CD4-positive, CD25-positive, alpha-beta regulatory T cell (primary cell): ENCODE measurements around the gene KIFAP3. TPM values are rescaled to one million over a fixed set of nuclear protein-coding genes. Genes with fewer than 3 reads are reported as not detected.

Source experiments
- ATAC-seq, 2 donors: fragments of 150-1000 bp; cut with Tn5 transposase; one replicate each; pipeline ENCODE4 v1.10.0; 2021; ENCODE audit warnings: low read depth in 2 of 2, moderate number of reproducible peaks in 2 of 2, moderate library complexity in 1 of 2
- DNase-seq, 3 donors: peaks; one replicate each; pipeline versions ENCODE4 v3.0.0 to v3.0.0-alpha.2; 2012 to 2022; ENCODE audit warnings: mixed read lengths in 1 of 3
- H3K27ac ChIP-seq: one replicate; pipeline ENCODE4 v1.7.0; 2013; ENCODE audit warnings: mild to moderate bottlenecking, low read length; ENCODE audit not compliant: insufficient read depth, poor library complexity, severe bottlenecking
- H3K27me3 ChIP-seq: one replicate; pipeline ENCODE4 v1.7.0; 2013; ENCODE audit warnings: low read length; ENCODE audit not compliant: control insufficient read depth, insufficient read depth
- H3K36me3 ChIP-seq: one replicate; pipeline ENCODE4 v1.7.0; 2013; ENCODE audit warnings: mild to moderate bottlenecking, low read length, moderate library complexity; ENCODE audit not compliant: control insufficient read depth, insufficient read depth
- H3K4me1 ChIP-seq: 2 replicates; pipeline ENCODE4 v1.7.0; 2013; ENCODE audit warnings: mild to moderate bottlenecking, low read length; ENCODE audit not compliant: insufficient read depth, control insufficient read depth, poor library complexity, severe bottlenecking
- H3K4me3 ChIP-seq: one replicate; pipeline ENCODE4 v1.7.0; 2013; ENCODE audit warnings: low read depth, mild to moderate bottlenecking, low read length, moderate library complexity
- H3K9me3 ChIP-seq, 2 experiments: 1 replicate in 1 of 2; 2 replicates in 1 of 2; pipeline ENCODE4 v1.7.0; 2013; ENCODE audit warnings: low read length in 2 of 2, mild to moderate bottlenecking in 1 of 2, moderate library complexity in 1 of 2; ENCODE audit not compliant: control insufficient read depth in 2 of 2
- H3K27ac Mint-ChIP-seq, 3 donors: one replicate each; pipeline ENCODE4 v1.8.0; 2020 to 2022; ENCODE audit warnings: mild to moderate bottlenecking in 3 of 3, mixed read lengths in 3 of 3, moderate library complexity in 2 of 3
- H3K27me3 Mint-ChIP-seq: one replicate; pipeline ENCODE4 v1.8.0; 2022; ENCODE audit warnings: mild to moderate bottlenecking, mixed read lengths
- H3K36me3 Mint-ChIP-seq: one replicate; pipeline ENCODE4 v1.8.0; 2020; ENCODE audit warnings: mixed read lengths
- H3K4me1 Mint-ChIP-seq, 4 donors: one replicate each; pipeline ENCODE4 v1.8.0; 2020 to 2022; ENCODE audit warnings: mixed read lengths in 4 of 4, mild to moderate bottlenecking in 1 of 4
- H3K4me3 Mint-ChIP-seq, 4 donors: one replicate each; pipeline ENCODE4 v1.8.0; 2020 to 2022; ENCODE audit warnings: mild to moderate bottlenecking in 4 of 4, mixed read lengths in 4 of 4, moderate library complexity in 3 of 4
- H3K9me3 Mint-ChIP-seq, 7 donors: one replicate each; pipeline ENCODE4 v1.8.0; 2020 to 2022; ENCODE audit warnings: mixed read lengths in 7 of 7, mild to moderate bottlenecking in 3 of 7, moderate library complexity in 2 of 7
- polyA plus RNA-seq, 4 donors: library from polyadenylated mRNA; unstranded; fragments of 300-500 nt; fragmentation: Illumina TruSeq; gene quantifications; one replicate each; pipeline ENCODE4 v1.2.3, GENCODE V29; 2021
- total RNA-seq: library from RNA; stranded (reverse); gene quantifications from one replicate; pipeline ENCODE4 v1.2.3, GENCODE V29; 2022

Gene KIFAP3
- total and polyA plus RNA-seq, 5 donors from 2014 or later = 12.8 to 21.9 (median 18.0) TPM

DNA sequence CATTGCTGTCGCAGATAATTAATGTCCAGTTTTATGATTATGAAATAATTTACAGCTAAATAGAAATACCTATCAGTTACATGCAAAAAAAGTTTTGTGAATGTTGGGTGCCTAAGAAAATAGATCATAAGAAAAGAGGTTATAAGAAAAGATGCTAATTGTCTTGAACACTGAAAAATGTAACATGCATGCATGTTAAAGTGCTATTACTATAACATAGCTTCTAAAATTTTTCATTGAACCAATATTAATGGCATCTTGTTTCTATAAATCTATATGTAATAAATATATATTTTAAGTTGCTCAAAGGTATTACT, 145.3 kb downstream of the KIFAP3 start:
- H3K9me3 Mint-ChIP-seq = no peaks in the 10 kb centered on the region
- no peaks in the 10 kb centered on the region for H3K9me3 ChIP-seq
- DNase-seq = no peak
- H3K27me3 ChIP-seq = no peaks in the 10 kb centered on the region
- no peaks in the 10 kb centered on the region for H3K36me3 ChIP-seq
- no peaks in the 10 kb centered on the region for H3K36me3 Mint-ChIP-seq
- H3K4me3 ChIP-seq = no peak overlapping the region
- ATAC-seq = no peak
- no peak overlapping the region for H3K4me3 Mint-ChIP-seq
- H3K4me1 ChIP-seq = no peaks in the 10 kb centered on the region
- H3K27me3 Mint-ChIP-seq = no peaks in the 10 kb centered on the region
- no peak overlapping the region for H3K27ac Mint-ChIP-seq
- H3K4me1 Mint-ChIP-seq = peaks cover 8 to 22% (median 9%) of the 10 kb centered on the region in 4 donors
- no peak overlapping the region for H3K27ac ChIP-seq

DNA sequence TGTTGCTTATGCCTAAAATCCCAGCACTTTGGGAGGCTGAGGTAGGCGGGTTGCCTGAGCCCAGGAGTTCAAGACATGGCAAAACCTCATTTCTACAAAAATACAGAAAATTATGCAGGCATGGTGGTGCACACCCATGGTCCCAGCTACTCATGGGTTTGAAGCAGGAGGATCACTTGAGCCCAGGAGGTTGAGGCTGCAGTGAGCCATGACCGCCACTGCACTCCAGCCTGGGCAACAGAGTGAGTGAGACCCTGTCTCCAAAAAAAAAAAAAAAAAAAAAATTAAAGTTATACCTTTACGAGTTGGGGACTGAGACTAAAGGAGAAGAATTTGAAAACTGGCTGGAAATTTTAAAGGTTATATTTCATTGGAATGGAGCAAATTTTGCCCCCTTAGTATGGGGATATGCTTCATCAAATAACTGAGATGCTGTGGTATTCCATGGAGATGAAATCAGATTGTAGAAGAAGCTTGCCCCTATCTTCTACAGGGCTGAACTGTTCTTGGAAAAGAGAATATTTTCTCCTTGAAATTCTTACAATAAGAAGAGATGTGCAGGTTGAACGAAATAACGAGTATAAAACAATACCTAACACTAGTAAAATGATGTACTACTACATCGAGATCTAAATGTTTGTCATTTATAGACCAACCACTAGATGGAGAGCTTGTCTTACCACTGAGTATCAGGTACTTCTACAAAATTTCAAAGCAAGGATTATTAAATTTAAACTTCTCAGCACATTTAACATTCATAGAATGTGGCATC, 145.9 kb downstream of the KIFAP3 start:
- ATAC-seq (peak; percentile 60 to 74), DNase-seq (peak in 2 of 3 donors; percentile 62 to 65)
- Mint-ChIP-seq H3K4me3 (no peak overlapping the region), H3K27me3 (no peaks in the 10 kb centered on the region), H3K4me1 (peaks cover 8 to 22% (median 9%) of the 10 kb centered on the region in 4 donors), H3K36me3 (no peaks in the 10 kb centered on the region), H3K9me3 (no peaks in the 10 kb centered on the region), H3K27ac (no peak overlapping the region)
- H3K27ac ChIP-seq = no peak overlapping the region
- H3K4me3 ChIP-seq = no peak overlapping the region
- H3K4me1 ChIP-seq = no peaks in the 10 kb centered on the region
- no peaks in the 10 kb centered on the region for H3K9me3 ChIP-seq
- no peaks in the 10 kb centered on the region for H3K36me3 ChIP-seq
- H3K27me3 ChIP-seq = no peaks in the 10 kb centered on the region

DNA sequence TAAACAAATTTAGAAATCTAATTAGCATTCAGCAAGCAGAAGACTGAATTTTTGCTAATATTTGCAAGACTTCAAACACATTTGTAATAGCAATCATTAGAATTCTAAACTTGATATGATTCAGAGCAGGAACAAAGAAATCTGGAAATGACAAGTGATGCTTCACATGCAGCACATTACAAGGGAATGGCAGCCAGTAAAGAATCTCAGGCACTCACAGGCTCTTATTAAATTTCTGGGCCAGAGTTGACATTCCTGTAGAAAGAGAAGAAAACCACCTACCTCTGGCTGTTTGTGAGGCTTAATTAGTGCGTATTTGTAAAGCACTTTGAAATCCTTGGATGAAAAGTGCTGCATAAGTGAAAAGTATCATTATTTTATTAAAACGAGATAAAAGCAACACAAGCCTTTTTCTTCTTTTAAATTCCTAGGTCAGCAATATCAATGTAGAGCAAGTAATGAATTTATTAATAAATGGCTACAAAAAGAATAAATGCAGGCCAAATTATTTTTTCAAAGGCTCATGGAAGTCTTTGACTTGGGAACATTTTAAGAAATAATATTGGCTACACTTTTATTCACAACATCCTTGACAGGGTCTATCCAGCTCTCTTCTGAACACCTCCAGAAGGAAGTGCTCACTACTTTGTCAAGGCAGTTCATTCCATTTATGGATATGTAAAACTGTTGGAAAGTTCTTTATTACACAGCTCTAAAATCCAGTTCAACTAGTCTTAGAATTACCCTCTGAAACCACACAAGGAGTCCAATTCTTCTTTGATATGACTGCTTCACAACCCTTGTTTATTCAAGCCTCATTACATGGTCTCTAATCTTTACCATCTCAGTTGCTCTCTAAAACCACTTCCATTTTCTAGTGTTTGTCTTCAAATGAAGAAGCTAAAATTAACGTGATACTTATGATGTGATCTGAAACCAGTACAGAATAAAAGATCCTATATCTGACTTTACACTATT, 148.7 kb downstream of the KIFAP3 start:
- H3K36me3 ChIP-seq = peaks cover 2% of the 10 kb centered on the region
- no peaks in the 10 kb centered on the region for H3K27me3 Mint-ChIP-seq
- H3K36me3 Mint-ChIP-seq = peaks cover 6% of the 10 kb centered on the region
- ATAC-seq (peak in 1 of 2 donors; percentile 59), DNase-seq (peak in 2 of 3 donors; percentile 43 to 60)
- H3K4me3 ChIP-seq = no peak overlapping the region
- H3K27me3 ChIP-seq = no peaks in the 10 kb centered on the region
- H3K27ac Mint-ChIP-seq = peak overlapping the region in 1 of 3 donors; percentile 88
- peaks cover 8 to 22% (median 9%) of the 10 kb centered on the region in 4 donors for H3K4me1 Mint-ChIP-seq
- H3K9me3 Mint-ChIP-seq = no peaks in the 10 kb centered on the region
- no peak overlapping the region for H3K4me3 Mint-ChIP-seq
- H3K4me1 ChIP-seq = no peaks in the 10 kb centered on the region
- no peaks in the 10 kb centered on the region for H3K9me3 ChIP-seq
- H3K27ac ChIP-seq = peak overlapping the region; percentile 15

DNA sequence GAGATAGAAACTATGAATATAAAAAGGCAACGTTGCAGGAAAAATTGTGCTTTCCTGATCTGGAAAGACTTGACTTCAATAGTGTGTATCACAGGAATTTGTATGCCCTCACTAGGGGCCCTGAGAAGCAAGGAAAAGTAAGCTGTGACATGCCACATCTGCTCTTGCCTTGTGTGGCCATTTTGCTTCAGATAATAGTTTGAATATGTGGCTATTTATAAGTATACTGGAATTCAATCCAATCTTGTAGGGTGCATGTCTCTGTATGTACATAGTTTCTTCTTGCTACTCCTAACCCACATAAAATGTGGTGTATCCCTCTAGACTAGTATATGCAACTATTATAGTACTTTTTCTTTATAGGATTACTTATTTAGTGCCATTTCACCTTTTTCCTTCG, 149.7 kb downstream of the KIFAP3 start:
- Mint-ChIP-seq H3K4me1 (peaks cover 8 to 22% (median 9%) of the 10 kb centered on the region in 4 donors), H3K9me3 (no peaks in the 10 kb centered on the region), H3K27me3 (no peaks in the 10 kb centered on the region), H3K4me3 (no peak overlapping the region), H3K36me3 (peaks cover 6% of the 10 kb centered on the region), H3K27ac (no peak overlapping the region)
- Histone ChIP-seq H3K4me3 (no peak overlapping the region), H3K9me3 (no peaks in the 10 kb centered on the region), H3K4me1 (no peaks in the 10 kb centered on the region), H3K36me3 (peaks cover 2% of the 10 kb centered on the region), H3K27ac (no peak overlapping the region), H3K27me3 (no peaks in the 10 kb centered on the region)
- ATAC-seq (no peak), DNase-seq (no peak)

DNA sequence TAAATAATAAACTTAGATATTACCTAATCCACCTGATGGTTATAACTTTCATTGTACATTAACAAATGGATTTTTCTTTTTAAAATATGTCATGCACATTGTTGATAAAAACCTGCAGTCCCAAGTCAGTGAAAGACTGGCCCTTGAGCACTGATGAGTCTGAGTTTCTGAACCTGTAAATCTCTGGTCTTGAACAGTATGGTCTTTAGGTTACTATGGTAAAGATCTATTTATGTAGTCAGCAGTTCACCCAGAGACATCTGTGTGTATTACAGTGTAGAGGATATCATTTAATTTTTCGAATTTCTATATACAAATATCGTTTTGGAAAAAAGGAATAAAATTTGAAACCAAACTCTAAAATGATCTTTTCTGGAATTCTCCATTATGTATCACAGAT, 150.4 kb downstream of the KIFAP3 start:
- no peak overlapping the region for H3K27ac Mint-ChIP-seq
- peaks cover 7% of the 10 kb centered on the region for H3K36me3 Mint-ChIP-seq
- H3K36me3 ChIP-seq = peaks cover 2% of the 10 kb centered on the region
- no peaks in the 10 kb centered on the region for H3K9me3 ChIP-seq
- ATAC-seq = no peak
- H3K4me1 ChIP-seq = no peaks in the 10 kb centered on the region
- no peaks in the 10 kb centered on the region for H3K27me3 Mint-ChIP-seq
- H3K4me3 ChIP-seq = no peak overlapping the region
- H3K27ac ChIP-seq = no peak overlapping the region
- H3K4me1 Mint-ChIP-seq = peaks cover 8 to 21% (median 9%) of the 10 kb centered on the region in 4 donors
- H3K27me3 ChIP-seq = no peaks in the 10 kb centered on the region
- H3K4me3 Mint-ChIP-seq = no peak overlapping the region
- DNase-seq = no peak
- H3K9me3 Mint-ChIP-seq = no peaks in the 10 kb centered on the region

DNA sequence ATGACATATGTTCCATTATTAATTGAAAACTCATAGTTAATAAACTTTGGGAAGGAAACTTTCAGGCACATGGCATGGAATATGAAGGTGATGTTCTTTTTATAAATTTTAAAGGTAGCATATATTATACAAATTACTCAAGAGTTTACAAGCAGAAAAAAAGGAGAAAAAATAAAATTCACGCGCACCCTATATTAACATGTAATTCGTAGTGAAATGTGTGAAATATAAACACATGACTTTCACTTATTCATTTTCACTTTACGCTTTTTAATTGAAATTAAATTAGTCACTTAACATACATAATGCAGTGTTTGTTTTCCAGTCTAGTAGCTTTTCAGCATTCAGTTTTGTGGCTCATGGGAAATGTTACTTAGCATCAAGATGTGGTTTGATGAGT, 153.4 kb downstream of the KIFAP3 start:
- H3K4me1 Mint-ChIP-seq = peaks cover 2 to 4% (median 2%) of the 10 kb centered on the region in 4 donors
- no peak overlapping the region for H3K4me3 Mint-ChIP-seq
- H3K9me3 Mint-ChIP-seq = no peaks in the 10 kb centered on the region
- no peaks in the 10 kb centered on the region for H3K27me3 Mint-ChIP-seq
- H3K27ac ChIP-seq = no peak overlapping the region
- H3K9me3 ChIP-seq = no peaks in the 10 kb centered on the region
- no peaks in the 10 kb centered on the region for H3K4me1 ChIP-seq
- H3K36me3 Mint-ChIP-seq = peaks cover 16% of the 10 kb centered on the region
- no peak for ATAC-seq
- DNase-seq = no peak
- peaks cover 2% of the 10 kb centered on the region for H3K36me3 ChIP-seq
- no peaks in the 10 kb centered on the region for H3K27me3 ChIP-seq
- H3K4me3 ChIP-seq = no peak overlapping the region
- H3K27ac Mint-ChIP-seq = no peak overlapping the region

DNA sequence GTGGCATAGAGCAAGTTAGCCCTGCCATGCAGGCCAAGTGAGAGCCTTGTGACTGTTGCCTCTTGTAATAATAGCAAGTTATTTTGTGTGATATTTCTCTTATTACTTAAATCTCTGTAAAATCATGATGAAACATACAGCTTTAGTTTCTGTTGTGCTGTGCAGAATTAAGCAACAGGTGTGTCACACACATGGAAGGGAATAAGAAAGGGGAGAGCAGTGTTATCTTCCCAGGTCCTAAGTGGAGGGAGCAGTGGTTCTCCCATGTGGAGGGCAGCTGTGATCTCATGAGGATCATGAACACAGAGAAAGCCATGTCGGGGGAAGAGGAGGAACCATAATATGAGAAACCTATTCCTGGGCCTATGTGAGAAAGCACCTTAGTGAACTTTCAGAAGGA, 155.6 kb downstream of the KIFAP3 start:
- no peaks in the 10 kb centered on the region for H3K9me3 ChIP-seq
- H3K4me3 Mint-ChIP-seq = peak overlapping the region in 1 of 4 donors; percentile 21
- H3K4me1 Mint-ChIP-seq = peaks cover 0 to 7% (median 2%) of the 10 kb centered on the region in 4 donors
- peaks cover 2% of the 10 kb centered on the region for H3K36me3 ChIP-seq
- H3K27me3 ChIP-seq = no peaks in the 10 kb centered on the region
- DNase-seq (no peak), ATAC-seq (no peak)
- no peaks in the 10 kb centered on the region for H3K9me3 Mint-ChIP-seq
- H3K36me3 Mint-ChIP-seq = peaks cover 22% of the 10 kb centered on the region
- peak overlapping the region in 1 of 3 donors; percentile 10 for H3K27ac Mint-ChIP-seq
- H3K27ac ChIP-seq = no peak overlapping the region
- no peak overlapping the region for H3K4me3 ChIP-seq
- no peaks in the 10 kb centered on the region for H3K27me3 Mint-ChIP-seq
- no peaks in the 10 kb centered on the region for H3K4me1 ChIP-seq
